ENCODE data around the gene ARID1B.

The ARID1B gene

GRCh38 chr6:157074969-157075368 is 297.8 kb downstream of the ARID1B start:
- DNase-seq (ENCODE audit: low read depth in 2 of 2) = no peak

GRCh38 chr6:157075549-157076450 is 298.6 kb downstream of the ARID1B start:
- peak in 1 of 2 donors; percentile 19 for DNase-seq (ENCODE audit: low read depth in 2 of 2)

GRCh38 chr6:157076451-157076822 is 299.3 kb downstream of the ARID1B start:
- no peak for DNase-seq (ENCODE audit: low read depth in 2 of 2)

- no peak for DNase-seq (ENCODE audit: low read depth in 2 of 2)
Observed at GRCh38 chr6:157077251-157077650, 300.1 kb downstream of the ARID1B start.

GRCh38 chr6:157078326-157078725 is 301.1 kb downstream of the ARID1B start:
- no peak for DNase-seq (ENCODE audit: low read depth in 2 of 2)

- no peak for DNase-seq (ENCODE audit: low read depth in 2 of 2)
Observed at GRCh38 chr6:157079277-157079676, 302.1 kb downstream of the ARID1B start.

GRCh38 chr6:157079771-157080170 is 302.6 kb downstream of the ARID1B start:
- no peak for DNase-seq (ENCODE audit: low read depth in 2 of 2)

- DNase-seq (ENCODE audit: low read depth in 2 of 2) = no peak
Observed at GRCh38 chr6:157080986-157081391, 303.8 kb downstream of the ARID1B start.

GRCh38 chr6:157083343-157083742 is 306.2 kb downstream of the ARID1B start:
- no peak for DNase-seq (ENCODE audit: low read depth in 2 of 2)

- DNase-seq (ENCODE audit: low read depth in 2 of 2) = no peak
Observed at GRCh38 chr6:157086632-157087031, 309.5 kb downstream of the ARID1B start.

GRCh38 chr6:157087974-157088373 is 310.8 kb downstream of the ARID1B start:
- DNase-seq (ENCODE audit: low read depth in 2 of 2) = no peak

- no peak for DNase-seq (ENCODE audit: low read depth in 2 of 2)
Observed at GRCh38 chr6:157088841-157089240, 311.7 kb downstream of the ARID1B start.

- DNase-seq (ENCODE audit: low read depth in 2 of 2) = no peak
Observed at GRCh38 chr6:157089258-157089657, 312.1 kb downstream of the ARID1B start.

GRCh38 chr6:157089851-157090250 is 312.7 kb downstream of the ARID1B start:
- DNase-seq (ENCODE audit: low read depth in 2 of 2) = no peak

GRCh38 chr6:157090736-157091135 is 313.6 kb downstream of the ARID1B start:
- DNase-seq (ENCODE audit: low read depth in 2 of 2) = no peak

GRCh38 chr6:157091243-157091642 is 314.1 kb downstream of the ARID1B start:
- no peak for DNase-seq (ENCODE audit: low read depth in 2 of 2)

GRCh38 chr6:157091856-157092460 is 314.8 kb downstream of the ARID1B start:
- no peak for DNase-seq (ENCODE audit: low read depth in 2 of 2)

- no peak for DNase-seq (ENCODE audit: low read depth in 2 of 2)
Observed at GRCh38 chr6:157092736-157093135, 315.6 kb downstream of the ARID1B start.

- no peak for DNase-seq (ENCODE audit: low read depth in 2 of 2)
Observed at GRCh38 chr6:157093536-157093935, 316.4 kb downstream of the ARID1B start.

GRCh38 chr6:157094038-157094437 is 316.9 kb downstream of the ARID1B start:
- DNase-seq (ENCODE audit: low read depth in 2 of 2) = no peak

GRCh38 chr6:157095084-157095483 is 317.9 kb downstream of the ARID1B start:
- no peak for DNase-seq (ENCODE audit: low read depth in 2 of 2)

GRCh38 chr6:157095569-157095968 is 318.4 kb downstream of the ARID1B start:
- no peak for DNase-seq (ENCODE audit: low read depth in 2 of 2)

GRCh38 chr6:157096105-157096504 is 318.9 kb downstream of the ARID1B start:
- no peak for DNase-seq (ENCODE audit: low read depth in 2 of 2)

All from stimulated activated CD8-positive, alpha-beta memory T cell treated with anti-CD3 and anti-CD28 coated beads, Interleukin-15, amount 100 ng/mL, for 48 hours (primary cell).